Fibroblast of mammary gland (primary cell): ENCODE measurements around the gene AK8.

Experiments used
- DNase-seq: peaks from one replicate; pipeline ENCODE4 v3.0.0-alpha.2; 2010; ENCODE audit warnings: low read depth
- H3K4me3 ChIP-seq: 2 replicates; pipeline ENCODE4 v1.5.1; 2011; ENCODE audit warnings: low read depth, mild to moderate bottlenecking, low read length, moderate library complexity; ENCODE audit not compliant: control insufficient read depth
- TF ChIP-seq, protein P1 (sequence below): conservative IDR thresholded peaks from 2 replicates; pipeline ENCODE4 v1.5.1; 2011; ENCODE audit warnings: low read depth, low read length, inconsistent platforms; ENCODE audit not compliant: control insufficient read depth, insufficient read depth

The AK8 gene

DNA sequence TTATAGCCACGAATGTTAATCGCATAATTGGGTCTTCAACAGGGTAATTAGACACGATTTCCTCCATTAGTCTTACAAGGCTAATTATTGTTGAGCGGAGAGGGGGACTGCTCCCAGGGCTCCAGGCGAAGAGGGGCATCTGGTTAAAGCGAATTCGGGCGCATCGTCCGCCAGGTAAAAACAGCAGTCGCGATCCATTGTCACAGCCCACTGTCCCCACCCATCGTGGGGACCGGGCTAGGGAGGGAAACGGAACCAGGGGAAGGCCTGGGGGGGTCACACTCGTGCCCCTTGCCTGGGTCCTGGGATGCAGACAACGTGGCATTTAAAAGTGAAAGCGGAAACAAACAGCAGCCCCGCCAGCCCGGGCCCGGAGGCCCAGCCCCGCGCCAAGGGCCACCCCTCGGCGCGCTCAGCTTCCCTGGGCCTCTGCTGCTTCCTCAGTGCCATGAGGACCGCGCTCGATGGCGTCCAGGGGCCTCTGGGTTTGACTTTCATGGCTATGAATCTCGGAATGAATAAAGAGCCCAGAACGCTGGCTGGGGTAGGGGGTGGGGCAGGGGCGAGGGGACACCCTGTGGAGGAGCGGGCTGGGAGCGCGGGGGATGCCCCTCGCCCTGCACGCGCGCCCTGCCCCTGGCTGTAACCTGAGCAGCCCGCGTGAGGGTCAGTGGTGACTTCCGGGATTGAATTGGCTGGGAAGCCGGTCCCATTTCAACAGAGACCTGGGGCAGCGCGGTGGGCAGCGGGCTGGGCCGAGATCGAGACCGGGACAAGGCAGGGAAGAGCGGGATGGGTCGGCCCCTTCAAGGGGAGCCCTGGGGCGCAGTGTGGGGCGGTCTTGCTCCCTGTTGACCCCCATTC, 107.9 kb downstream of the AK8 start:
- H3K4me3 ChIP-seq = peak overlapping the region; percentile 73
- peak; percentile 57 for DNase-seq
- TF ChIP-seq, protein P1, sequence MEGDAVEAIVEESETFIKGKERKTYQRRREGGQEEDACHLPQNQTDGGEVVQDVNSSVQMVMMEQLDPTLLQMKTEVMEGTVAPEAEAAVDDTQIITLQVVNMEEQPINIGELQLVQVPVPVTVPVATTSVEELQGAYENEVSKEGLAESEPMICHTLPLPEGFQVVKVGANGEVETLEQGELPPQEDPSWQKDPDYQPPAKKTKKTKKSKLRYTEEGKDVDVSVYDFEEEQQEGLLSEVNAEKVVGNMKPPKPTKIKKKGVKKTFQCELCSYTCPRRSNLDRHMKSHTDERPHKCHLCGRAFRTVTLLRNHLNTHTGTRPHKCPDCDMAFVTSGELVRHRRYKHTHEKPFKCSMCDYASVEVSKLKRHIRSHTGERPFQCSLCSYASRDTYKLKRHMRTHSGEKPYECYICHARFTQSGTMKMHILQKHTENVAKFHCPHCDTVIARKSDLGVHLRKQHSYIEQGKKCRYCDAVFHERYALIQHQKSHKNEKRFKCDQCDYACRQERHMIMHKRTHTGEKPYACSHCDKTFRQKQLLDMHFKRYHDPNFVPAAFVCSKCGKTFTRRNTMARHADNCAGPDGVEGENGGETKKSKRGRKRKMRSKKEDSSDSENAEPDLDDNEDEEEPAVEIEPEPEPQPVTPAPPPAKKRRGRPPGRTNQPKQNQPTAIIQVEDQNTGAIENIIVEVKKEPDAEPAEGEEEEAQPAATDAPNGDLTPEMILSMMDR = no peak

DNA sequence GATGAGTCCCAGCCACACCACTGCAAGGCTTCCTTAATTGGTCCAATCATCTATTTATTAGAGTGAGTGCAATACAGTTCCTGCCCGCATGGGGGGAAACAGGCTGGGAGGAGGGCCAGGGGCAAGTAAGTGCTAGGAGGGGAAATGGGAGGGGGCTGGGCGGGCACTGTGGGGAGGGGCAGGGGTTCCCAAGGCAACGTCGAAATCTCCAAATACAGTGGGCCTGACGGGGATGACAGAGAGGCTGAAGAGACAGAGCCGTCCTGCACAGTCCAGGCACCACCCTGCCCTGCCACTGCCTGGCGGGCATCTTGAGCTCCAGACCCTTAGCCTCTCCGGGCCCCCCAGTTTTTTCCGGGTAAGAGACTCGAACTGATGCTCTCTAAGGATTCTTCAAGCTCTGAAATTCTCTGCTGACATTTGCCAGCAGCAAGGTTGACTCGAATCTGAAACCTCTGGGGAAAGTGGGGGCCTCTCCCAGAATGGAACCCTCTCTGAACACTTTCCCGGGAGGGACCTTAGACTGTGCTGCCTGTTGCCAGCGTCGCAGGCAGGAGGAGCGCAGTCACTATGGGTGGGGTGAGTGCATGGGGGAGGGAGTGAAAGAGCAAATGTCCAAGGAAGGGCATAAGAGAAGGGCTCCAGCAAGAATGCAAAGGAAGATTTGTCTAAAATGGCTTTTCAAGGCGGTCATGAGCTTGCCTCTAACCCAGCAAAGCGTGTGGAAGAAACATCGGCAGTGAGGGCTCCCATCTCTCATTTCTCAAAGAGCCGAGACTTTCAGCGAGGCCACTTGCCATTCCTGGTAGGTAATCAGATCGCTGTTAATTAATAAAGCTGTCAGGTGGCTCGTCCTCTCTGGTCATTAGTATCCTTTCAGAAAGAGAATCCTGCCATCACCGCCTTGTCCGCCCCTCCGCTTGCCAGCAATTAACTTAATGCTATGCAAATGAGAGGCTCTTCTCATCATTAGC, 108.9 kb downstream of the AK8 start:
- peak overlapping the region; percentile 73 for H3K4me3 ChIP-seq

DNA sequence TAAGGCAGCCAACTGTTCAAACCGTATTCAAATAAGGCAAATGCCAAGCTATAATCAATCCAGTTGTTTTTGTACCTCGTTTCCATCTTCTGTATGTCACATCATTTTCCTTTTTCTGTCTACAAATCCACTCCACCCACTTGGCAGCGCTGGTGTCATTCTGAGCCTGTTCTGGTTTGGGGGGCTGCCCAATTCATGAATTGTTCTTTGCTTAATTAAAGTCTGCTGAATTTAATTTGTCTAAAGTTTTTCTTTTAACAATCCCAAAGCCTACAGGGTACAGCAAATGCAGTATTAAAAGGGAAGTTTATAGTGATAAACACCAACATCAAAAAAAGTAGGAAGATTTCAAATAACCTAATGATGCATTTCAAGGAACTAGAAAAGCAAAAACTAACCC, 114.5 kb downstream of the AK8 start:
- no peak for DNase-seq
- TF ChIP-seq, protein P1 = no peak
- H3K4me3 ChIP-seq = no peak overlapping the region

More for the DNA sequence above, 108.9 kb downstream of the AK8 start:
- TF ChIP-seq, protein P1 = peak; percentile 42
- DNase-seq = peak; percentile 58

DNA sequence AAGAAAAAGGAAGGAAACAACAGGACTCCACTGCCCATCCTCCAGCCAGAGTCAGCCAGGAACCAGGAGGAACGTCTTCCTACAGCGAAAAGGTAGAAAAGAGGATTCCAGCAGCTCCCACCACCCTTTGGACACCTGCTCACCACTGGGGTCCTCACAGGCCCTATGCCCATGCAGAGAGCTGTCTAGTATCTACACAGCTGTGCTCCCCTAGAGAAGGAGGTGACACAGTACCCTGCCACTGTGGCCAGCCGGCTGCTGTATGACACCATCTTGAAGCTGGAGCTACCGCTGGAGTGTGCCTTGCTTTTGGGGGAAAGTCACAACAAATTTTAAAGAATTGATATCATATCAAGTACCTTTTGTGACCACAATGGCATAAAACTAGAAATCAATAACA, 115.2 kb downstream of the AK8 start:
- no peak for DNase-seq
- H3K4me3 ChIP-seq = no peak overlapping the region
- TF ChIP-seq, protein P1 = no peak

DNA sequence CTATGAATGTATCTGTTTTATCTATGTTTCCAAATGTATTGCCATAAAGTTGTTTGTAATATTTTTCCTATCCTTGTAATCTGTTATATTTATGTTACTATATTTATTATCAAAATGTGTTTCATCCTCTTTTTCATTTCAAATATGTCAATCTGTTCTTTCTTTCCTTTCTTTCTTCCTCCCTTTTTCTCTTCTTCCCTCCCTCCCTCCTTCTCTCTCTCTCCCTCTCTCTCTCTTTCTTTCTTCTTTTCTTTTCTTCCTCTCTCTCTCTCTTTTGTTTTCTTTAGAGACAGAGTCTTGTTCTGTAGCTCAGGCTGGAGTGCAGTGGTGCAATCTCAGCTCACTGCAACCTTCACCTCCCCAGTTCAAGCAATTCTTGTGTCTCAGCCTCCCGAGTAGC, 116.5 kb downstream of the AK8 start:
- TF ChIP-seq, protein P1 = no peak
- no peak overlapping the region for H3K4me3 ChIP-seq
- DNase-seq = no peak

DNA sequence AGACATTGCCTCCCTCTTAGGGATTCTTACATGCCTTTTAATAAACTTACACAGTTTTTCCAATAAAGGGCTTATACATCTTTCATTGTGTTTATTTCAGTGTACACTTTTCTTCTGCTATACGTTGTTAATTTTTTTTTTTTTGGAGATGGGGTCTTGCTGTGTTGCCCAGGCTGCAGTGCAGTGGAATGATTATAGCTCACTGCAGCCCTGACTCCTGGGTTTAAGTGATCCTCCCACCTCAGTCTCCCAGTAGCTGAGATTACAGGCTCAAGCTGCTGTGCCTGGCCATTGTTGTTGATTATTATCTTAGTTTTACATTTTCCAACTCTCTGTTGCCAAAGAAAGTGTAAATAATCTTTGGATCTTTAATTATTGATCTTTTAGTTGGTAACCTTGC, 118.0 kb downstream of the AK8 start:
- DNase-seq = no peak
- H3K4me3 ChIP-seq = no peak overlapping the region
- TF ChIP-seq, protein P1 = no peak
